NCI-H345 (cell line): ENCODE measurements around the gene AKT1S1.

Experiments used
- DNase-seq: peaks from one replicate; lab custom pipeline; 2025; lab: John Stamatoyannopoulos, UW

The AKT1S1 gene

DNA sequence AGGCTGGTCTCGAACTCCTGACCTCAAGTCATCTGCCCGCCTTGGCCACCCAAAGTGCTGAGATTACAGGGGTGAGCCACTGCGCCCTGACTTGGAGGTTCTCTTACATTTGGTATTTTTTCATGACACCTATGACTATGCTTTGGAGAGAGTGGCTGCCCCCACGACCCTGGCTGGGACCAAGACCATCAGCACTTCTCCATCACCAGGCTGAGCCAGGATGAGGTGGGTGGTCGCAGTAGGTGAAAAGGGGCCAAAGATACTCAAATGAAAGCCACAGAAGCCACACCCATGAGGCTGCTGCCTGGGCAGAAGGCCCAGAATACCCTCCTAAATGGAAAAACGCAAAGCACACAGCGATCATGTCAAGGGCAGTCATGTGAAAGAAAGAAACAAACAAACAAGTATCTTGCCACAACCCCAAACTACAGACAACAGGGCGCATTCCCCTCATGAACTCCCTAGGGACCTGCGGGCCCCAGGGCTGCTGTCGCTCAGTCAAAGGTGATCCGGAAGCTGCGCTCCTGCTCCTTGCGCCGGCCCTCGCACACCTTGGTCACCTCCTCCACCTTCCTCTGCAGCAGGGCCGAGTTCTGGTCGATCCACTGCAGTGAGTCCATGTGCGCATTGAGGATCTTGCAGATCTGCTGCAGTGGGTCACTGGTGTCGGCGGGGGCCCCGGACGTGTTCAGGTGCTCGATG is 30.7 kb upstream of the AKT1S1 start:
- no peak for DNase-seq

DNA sequence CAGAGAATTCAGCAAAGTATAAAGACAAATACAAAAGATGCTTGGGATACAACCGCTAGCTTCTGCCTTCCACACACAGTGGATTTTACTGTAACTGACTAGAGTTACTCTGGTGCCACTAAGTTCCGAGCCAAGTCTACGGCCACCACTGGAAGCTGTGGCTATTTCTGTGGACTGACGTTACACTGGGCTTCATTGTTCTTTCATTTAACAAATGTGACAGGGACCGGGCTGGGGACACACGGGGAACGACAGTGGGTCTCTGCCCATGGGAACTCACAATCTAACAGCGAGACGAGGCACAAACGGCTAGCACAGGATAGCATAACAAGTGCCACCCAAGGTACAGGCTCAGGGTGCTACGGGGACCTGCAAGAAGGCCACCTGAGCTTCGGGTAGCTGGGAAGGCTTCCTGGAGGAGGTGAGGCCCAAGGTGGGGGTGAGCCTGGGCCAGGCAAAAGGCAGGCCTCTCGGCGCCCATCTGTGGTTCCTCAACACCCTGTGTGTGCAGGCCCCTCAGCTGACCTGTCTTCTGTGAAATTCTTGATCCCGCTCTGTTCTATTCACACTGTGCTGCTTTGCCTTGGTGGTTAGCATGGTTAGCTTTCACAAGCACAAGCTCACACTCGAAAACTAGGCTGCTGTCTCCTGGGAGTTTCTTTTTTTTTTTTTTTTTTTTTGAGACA is 29.9 kb upstream of the AKT1S1 start:
- no peak for DNase-seq

DNA sequence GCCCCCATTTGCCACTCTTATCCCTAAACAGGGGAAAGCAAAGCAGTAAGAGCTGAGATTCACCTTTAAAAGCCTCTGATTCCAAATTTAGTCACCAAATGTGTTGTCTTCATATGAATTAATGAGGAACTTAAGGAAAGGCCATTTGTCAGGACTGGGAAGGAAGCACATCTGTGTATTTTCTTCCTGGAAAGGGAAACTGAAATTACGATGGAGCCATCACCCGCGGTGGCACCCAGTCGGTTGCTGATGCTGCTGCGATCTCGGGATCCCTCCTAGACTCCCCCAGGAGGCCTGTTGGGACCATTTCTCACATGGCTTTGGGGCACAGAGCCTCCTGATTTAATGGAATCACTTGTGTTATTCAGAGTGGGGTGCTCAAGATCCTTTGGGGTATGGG is 27.0 kb upstream of the AKT1S1 start:
- no peak for DNase-seq

DNA sequence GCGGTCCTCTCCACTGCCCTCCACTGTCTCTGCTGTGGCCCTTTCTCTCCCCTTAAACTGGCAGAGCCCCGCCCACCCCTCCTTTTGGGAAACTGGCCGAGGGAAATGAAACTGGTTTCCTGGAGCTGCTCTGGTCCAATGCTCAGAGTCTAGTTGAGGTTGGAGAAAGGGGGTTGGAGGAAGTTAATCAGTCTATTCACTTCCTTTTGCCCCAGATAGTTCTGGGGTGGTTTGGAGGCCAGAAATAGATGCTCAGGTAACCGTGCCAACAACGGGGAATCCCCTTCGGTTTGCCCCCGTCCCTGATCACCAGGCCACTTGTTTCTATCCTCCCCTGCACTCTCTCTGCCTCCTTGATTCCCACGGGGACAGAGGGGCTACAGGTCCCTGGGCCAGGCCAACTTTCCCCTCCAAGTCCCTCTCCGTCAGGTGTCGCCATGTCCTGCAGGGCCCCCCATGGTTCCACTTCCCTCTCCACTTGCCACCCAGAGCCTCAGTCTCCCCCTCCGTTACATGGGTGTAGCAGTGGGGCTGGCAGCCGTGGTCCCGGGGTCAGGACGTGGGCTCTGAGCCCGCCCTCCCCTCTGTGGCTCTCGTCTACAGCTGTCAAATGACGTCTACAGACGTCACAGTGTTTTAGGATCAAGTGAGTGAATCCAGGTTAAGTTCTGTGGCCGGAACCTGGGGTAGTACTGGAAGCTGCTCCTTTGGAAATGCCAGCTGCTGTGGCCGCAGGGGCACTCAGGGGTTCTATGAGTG is 19.9 kb upstream of the AKT1S1 start, which contains the start of gene IL4I1:
TSS of gene IL4I1 (minus strand) at position 25 of the 759 bp plus-strand sequence. CDS start 727 bp downstream, outside the sequence.
- no peak for DNase-seq

DNA sequence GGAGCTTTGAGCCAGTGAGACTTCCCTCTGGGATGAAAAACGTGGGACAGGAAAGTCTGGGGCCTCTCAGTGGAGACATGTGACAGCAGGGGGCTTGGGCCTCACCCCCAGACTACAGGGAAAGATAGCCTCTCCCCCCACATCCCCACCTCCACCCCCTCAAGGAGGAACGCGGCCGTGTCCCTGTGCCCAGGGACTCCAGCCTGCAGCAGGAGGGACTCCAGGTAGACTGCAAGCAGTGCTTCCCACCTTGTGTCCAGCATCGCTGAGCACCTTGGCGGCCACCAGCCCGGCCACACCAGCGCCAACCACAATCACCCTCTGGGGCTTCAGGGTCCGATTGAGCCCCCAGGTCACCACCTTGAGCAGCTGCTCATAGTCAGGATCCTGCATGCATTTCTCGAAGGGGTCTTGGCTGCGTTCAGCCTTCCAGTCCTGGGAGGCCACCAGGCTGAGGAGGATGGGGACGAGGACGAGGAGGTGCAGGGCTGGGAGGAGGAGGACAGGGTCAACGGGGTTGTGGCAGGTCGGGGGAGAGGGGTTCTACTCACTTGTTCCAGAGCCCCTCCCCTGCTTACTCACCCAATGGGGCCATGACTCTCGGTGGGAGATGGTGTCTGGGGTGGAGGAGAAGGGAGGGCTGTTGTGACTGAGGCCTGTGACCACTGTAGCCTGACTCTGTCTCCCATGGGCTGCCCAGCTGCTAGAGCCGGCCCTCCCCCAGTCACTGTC is 18.6 kb upstream of the AKT1S1 start:
- DNase-seq, result no peak

DNA sequence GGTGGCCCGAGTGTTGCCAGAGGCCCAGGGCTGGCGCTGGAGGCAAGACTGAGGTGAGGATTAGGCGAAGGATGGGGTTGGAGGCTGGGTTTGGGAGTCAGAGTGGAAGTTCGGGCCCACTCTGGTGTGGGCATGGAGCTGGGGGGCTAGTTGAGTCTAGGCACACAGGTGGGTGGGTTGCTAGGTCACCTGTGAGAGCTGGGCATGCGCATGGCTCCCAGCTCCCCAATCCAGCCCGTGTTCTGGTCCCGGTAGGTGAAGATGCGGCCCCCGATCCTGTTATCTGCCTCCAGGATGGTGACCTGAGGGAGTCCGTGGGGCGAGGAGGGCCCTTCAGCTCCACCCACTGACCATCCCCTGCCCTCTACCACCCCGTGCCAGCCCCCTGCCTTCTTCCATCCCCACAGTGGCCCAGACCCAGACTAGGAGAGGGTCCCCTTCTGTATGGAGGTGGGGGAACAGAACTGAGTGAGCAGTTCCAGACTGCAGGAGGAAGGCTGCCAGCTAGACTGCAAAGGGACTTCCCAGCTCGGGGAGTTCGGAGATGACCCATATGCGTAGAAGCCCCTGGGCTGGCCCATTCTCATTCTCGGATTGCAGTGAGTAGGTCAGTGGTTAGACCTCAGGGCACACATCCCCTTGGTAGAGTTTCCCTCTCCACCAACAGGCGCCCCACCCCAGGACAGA is 17.9 kb upstream of the AKT1S1 start:
- DNase-seq, result no peak

DNA sequence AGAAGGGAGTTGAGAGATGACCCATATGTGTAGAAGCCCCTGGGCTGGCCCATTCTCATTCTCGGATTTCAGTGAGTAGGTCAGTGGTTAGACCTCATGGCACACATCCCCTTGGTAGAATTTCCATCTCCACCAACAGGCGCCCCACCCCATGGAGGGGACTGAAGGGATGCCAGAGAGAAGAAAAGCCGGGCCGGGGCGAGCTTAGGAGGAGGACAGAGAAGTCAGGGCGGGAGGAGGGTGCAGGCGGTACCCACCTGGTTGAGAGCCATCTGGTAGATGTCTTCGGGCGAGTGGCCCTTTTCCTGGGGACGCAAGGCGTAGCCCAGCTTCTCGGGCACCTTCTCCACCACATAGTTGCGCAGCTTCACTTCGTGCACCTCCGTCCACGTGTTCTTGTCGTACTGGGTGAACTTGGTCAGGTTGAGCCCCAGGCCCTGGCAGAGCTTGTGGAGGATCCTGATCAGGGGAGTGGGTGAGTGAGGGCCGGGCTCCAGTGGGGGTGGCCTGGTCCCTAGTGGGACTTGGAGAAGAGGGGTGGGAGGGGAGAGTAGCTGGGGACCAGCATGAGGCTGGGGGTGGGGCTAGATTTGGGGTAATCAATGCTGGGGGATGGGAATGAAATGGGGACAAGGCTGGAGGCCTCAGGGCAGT is 17.0 kb upstream of the AKT1S1 start:
- DNase-seq, result no peak

DNA sequence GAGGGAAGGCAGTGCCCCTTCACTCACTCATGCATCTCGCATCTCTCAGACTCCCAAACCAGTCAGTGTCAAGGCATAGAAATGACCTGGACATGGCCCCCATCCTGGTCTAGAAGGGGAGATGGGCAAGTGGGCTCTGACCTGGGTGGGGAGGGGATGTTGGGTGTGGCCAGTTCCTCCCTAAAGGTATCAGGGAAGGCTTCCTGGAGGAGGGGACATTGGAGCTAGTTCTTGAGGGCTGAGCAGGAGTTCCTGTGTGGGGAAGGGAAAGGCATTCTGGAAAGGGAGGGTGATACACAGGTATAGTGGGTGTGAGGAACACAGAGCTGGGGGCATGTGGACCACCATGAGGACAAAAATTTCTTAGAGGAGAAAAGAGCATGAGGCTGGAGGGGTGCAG is 15.6 kb upstream of the AKT1S1 start:
- DNase-seq, result no peak

DNA sequence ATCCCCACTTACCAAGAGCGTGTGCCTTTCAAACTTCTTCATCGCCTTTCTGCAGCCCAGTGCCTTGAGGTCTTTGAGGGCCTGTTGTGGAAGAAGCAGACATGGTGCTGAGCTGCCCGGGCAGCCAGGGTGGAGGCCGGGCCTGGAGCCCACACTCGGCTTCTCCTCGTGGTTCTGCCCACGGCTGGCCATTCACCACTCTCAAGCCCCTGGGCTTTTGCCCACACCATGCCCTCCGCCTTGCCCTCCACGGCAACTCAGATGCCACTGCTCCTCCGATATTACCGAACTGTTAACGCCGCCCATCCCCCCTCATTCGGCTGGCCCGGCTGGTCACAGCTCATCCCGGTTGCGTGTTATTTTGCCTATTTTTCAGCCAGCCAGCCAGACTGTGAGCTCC is 14.2 kb upstream of the AKT1S1 start:
- DNase-seq, result no peak

DNA sequence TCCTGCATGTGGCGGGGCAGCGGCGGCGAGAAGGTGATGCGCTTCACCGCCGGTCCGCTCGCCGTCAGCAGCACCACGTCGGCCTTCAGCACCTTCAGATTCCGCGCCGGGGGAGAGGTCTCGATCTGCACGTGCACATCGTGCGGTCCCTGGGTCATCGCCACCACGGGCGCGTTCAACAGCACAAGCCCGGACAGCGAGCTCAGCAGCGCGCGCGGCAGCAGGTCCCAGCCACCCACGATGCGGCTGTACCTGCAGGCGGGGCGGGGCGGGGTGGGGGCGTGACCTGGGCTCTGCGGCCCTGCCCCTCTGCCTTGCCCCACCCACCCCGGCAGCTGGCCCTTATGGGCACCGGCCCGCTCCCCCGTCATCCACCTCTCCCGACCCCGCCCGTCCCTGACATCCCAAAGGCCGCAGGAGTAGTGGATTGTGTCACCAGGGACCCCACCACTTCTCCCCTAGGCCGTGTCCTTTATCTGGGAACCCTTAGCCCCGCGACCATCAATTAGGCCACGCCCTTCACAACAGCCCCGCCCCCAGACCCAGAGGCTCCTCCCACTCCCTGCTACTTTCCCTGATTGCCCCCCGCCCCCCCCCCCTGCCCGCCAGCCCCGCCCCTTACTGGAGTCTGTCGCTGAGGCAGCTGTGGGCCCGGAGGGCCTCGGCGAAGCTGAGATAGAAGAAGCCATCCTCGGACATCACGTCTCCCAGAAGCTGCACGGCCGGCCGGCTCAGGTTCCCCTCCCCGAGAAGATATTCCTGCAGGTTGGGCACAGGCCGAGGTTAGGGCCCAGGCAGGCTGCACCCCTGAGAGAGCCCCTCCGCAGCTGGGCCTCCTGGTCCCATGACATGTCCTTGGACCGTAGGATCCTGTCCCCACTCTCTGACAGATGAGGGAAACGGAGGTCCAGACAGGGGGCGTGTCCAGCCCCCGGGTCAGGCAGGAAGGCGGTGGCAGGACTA is 13.5 kb upstream of the AKT1S1 start:
- DNase-seq, result no peak

DNA sequence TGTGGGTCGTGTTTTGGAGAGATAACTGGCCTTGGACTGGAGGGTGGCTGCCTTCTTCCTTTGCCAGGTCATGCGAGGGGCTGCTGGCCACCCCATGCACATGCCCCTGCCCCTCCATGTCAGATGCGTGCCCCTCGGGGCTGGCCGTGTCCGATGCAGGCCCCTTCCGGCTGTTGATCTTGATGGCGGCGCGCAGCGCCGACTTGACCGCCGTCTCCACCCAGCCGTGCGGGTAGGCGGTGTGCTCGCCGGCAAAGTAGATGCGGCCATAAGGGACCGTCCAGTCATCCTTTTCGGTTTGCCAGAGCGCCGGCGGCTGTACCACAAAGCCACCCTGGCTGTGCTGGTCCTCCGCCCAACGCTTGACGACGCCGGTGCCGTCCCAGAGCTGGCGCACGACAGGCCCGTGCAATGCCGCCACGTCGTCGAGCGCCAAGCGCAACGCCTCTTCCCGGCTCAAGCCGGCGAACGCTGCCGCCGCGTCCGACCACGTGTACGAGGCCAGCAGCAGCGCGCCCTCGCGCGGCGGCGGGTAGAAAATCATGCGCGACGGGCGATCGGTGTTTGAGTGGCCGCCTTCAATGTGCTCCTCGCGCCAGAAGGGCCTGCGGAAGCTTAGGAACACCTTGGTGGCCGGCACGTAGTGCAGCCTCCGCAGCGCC is 12.7 kb upstream of the AKT1S1 start:
- no peak for DNase-seq

DNA sequence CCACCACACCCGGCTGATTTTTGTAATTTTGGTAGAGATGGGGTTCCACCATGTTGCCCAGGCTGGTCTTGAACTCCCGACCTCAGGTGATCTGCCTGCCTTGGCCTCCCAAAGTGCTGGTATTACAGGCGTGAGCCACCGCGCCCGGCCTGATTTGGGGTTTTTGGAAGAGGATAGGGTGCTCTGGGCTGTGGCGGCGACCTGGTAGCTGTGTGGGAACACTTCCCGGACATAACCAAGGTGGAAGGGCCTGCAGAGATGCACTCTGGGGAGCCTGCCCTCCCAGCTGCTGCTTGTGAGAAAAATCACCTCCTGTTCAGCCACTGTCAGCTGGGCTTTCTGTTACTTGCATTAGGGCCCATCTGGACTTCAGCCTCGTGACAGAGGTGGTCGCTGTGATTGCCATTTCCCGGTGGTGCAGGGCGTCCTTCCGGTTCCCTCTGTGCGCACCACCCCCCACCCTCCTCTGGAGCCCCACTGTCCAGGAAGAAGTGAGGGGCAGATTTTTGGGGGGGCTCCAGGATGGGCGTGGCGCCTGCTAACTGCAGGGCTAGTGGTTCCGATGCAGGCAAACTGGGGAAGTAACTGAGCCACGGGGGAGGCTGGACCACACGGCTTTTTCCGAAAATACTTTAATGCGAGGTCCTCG is 12.0 kb upstream of the AKT1S1 start:
- no peak for DNase-seq

DNA sequence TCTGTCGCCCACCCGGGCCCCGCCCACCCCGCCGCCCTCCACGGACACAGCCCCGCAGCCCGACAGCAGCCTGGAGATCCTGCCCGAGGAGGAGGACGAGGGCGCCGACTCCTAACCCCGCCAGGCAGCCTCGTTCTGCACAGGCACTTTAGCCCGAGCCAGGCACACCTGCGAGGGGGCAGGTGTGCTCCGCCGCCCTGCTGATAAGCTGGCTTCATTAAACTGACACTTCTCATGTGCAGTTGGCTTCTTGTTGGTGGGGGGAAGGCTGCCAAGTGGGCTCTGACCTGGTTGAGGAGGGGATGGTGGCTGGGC is 11.3 kb upstream of the AKT1S1 start:
- no peak for DNase-seq

DNA sequence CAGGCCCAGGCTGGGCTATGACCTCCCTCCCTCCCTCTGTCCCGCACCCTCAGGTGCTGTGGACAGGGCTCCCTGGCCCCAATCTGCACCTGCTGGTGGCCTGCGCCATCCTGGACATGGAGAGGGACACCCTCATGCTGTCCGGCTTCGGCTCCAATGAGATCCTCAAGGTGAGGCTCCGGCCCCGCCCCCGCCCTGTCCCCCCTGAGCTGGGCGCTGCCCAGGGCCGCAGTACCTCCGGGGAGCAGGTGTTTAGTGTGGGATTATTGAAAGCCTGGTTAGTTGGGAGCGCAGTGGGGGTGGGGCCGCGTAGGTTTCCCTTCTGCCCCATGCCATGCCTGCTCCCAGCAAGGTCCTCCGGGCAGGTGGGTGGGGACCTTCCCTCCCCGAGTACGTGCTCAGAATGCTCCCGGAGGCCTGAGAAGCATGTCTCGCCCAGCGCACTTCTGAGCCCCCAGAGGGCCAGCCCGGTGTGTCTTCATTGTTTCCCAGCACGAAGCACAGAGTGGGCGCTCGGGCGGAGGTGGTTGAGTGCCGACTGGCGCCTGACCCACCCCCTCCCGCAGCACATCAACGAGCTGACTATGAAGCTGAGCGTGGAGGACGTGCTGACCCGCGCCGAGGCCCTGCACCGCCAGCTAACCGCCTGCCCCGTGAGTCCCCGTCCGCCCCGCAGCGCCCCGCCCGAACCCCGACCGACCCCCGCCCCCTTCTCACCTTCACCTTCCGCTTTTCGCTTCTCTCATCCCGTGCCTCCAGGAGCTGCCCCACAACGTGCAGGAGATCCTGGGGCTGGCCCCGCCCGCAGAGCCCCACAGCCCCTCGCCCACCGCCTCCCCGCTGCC is 10.7 kb upstream of the AKT1S1 start:
- DNase-seq, result no peak

DNA sequence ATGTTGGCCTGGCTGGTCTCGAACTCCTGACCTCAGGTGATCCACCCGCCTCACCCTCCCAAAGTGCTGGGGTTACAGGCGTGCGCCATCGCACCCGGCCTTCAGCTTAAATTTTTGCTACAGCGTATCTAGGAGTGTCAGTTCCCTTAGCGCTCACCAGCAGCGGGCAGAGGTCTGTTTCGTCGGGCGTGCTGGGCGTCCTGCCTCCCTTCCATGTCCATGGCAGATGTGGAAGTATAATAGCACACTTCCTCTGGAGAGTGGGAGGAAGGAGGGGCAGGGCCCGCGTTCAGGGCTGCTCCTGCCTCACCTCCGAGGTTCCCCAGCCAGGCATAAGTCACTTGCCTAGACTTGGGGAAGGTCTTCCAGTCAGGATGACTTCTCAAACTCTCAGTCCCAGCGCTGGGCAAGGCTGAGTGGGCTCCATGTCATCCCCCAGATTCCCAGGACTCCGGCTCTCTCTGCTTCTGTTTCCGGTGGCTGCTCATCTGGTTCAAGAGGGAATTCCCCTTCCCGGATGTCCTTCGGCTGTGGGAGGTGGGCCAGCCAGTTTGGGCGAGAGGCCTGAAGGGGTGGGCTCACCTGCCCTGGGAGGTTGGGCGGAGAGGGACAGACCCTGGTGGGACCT is 10.0 kb upstream of the AKT1S1 start:
- DNase-seq, result no peak

DNA sequence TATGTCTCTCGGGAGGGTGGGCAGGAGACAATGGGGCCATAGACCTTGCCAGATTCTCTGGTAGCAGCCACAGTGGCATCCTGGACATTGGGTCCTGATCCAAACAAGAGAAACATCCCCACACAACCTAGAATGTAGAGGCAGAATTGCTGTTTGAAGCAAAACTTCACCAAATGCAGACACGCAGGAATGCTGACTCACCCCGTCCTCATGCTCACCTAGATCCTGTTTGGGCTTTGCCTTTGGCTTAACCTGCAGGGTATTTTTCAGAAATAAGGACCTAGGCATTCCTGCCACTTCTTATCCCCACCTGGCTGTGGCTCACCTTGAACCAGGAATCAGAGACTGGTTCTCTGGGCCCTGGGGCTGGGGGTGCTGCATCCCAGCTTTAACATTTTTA is 7.6 kb upstream of the AKT1S1 start:
- no peak for DNase-seq

DNA sequence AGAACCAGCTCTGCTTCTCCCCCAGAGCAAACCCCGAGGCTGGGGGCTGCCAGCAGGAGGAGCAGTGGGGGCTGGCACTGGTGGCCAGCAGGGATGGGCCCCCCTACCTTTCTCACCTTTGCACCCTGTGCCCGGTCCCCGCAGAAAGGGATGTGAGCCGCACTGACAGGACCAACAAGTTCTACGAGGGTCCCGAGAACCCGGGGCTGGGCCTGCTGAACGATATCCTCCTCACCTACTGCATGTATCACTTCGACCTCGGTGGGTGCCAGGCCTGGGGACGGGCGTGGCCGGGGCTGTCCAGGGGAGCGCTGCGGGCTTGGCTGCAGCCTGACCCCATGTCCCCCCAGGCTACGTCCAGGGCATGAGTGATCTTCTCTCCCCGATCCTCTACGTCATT is 7.0 kb upstream of the AKT1S1 start:
- no peak for DNase-seq

DNA sequence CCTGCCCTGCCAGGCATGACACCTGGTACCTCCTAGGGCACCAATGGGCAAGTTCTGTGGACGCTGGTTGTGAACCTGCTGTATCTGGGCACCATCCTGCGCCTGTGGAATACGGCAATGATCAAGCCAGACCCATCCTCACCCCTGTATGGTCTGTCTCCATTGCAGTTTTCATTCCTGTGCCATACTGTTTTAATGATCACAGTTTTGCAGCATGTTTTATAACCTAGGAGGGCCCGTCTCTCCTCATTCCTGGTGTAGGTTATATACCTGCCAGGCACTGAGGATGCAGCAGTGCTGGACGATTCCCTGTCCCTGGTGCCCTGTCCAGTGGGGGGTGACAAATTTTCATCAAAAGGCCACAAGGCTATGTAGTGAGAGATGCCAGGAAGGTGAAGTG is 5.9 kb upstream of the AKT1S1 start:
- no peak for DNase-seq
